Stimulated activated CD4-positive, alpha-beta T cell treated with anti-CD3 and anti-CD28 coated beads, TNF-alpha, amount 100 ng/mL, for 24 hours (primary cell): ENCODE data around the gene UNC79.

Source experiments
- DNase-seq, 3 experiments: peaks; one replicate each; pipeline ENCODE4 v3.0.0-alpha.2; 2020; ENCODE audit warnings: low read depth in 3 of 3

UNC79 gene

DNA sequence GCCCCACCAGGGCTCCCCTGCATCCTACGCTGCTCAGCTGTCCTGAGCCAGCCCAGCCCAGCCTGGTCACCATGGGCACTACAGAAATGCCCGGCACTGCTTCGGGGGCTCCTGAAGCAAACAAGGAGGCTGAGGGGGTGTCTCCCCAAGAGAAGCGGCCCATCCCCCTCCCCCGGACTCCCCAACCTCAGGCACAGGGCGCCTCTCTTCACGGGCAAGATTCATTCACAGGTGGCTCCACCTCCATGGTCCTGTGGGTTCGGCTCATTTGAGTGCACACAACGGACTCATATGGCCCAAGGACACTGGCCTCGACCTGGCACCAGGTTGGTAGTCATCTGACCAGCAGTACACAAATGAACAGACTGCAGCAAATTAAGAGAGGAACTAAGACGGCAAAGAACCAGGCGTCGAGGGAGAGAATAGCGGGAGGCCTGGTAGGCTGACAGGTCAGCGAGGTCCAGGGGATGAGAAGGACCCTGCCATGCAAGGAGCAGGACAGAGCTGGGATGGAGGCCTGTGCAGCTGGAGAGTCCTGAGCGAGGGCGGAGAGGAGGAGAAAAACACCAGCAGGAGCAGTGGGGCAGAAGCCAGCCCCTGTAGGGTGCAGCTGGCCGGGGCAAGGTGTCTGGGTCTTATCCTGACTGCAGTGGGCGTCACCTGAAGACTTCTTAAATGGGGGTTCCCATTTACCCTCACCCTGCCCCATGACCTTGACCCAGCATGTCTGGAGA, 297.3 kb downstream of the UNC79 start:
- no peak for DNase-seq

DNA sequence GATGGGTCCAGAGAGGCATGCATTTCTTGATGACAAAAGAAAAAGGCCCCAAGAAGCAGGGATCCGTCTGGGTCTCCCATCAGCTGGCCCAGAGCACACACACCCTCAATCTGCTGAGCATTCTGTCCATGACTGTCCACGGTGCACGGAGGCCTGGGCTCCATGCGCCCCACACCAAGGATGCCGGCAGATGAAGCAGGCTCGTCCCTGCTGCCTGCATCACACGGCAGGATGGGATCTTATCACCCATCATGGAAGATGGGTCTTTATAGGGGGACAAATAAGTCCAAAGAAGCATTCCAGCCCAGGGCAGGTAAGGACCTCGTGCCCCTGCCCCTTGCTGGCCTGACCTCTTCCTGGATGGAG, 297.9 kb downstream of the UNC79 start:
- no peak for DNase-seq

DNA sequence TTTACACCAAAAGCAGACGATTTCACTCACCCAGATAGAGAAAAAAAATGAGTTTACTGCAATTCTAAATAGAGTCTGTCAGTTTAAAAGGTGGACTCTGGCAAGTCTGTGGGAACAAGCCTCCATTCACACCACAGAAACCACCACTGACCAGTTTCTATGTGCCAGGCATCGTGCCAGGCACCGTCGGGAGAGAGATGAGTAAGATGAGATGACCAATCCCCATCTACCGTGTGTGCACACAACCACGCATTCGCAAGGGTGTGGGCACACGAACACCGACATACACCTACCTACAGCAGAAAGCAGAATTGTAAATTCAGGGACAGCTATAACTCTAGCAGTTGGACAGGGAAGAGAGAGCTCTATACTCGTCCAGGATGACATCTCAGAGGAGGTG, 299.3 kb downstream of the UNC79 start:
- no peak for DNase-seq

DNA sequence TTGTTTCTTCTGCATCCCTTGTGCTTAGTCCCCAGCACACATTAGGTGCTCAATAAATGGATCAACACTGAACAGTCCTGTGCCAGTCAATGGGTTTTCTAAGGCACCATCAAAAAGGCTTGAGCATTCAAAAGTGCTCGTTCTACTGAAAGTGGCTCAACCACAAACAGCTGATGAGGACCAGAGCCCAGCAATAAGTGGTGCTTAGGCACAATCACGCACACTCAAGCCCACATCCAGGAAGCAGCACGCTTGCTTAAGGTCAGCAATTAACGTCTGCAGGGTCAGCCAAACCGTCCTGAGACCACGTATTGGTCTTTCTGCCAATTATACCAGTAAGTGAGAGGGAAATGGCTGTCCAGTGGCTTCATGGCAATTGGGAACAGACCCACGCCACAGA, 301.0 kb downstream of the UNC79 start:
- no peak for DNase-seq

DNA sequence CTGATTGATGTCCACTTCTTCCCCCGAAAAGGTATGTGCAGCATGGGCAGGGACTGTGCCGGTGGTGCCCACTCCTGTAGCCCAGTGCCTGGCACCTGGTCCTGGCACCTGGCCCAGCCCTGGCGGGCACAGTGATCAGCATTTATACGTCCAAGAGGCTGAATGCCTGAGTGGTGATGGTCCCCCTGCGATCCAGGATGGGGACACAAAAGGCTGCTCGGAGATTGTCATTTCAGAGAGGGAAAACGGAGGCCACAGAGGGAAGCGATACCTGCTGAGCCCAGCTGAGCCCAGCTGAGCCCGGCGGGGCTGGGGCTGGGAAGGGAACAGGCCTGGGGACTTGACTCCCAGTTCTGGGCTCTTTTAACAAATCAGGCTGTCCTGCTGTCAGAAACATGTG, 301.8 kb downstream of the UNC79 start:
- DNase-seq, result no peak

DNA sequence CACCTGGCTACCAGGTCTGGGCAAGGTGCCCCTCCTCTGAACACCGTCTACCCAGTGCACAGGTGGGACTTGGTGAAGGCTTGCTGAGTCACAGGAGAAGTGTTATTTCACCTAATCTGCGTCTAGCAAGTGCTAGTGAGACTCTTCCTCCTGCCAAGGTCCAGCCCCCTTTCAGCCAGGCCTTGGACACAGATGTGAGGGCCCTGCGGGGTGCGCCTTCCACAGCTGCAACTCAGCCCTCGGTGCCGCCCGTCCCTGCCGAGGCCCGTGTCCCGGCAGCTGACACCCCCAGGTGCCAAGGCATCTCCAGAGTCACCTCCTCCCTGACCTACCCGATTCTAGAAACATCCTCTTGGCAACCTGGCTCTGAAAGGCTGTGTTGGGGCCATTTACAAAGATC, 302.5 kb downstream of the UNC79 start:
- no peak for DNase-seq

DNA sequence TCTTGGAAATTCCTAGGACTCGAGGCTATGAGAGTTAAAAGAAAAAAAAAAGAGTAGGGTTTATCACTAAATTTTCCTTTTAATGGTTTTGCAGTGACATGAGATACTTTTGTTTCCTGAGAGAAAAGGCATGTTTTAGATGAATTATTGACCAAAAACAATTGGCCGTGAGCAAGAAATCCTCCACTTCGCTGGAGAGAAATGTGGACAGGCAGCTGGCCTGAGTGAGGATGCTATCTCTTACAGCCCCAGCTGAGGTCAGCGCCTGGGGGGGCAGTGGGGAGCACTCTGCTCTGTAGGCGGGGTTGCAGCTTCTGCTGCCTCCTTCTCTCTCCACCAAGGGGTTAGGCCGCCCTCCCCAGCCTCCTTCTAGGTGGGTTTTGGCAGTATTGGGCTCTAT, 302.9 kb downstream of the UNC79 start:
- no peak for DNase-seq

DNA sequence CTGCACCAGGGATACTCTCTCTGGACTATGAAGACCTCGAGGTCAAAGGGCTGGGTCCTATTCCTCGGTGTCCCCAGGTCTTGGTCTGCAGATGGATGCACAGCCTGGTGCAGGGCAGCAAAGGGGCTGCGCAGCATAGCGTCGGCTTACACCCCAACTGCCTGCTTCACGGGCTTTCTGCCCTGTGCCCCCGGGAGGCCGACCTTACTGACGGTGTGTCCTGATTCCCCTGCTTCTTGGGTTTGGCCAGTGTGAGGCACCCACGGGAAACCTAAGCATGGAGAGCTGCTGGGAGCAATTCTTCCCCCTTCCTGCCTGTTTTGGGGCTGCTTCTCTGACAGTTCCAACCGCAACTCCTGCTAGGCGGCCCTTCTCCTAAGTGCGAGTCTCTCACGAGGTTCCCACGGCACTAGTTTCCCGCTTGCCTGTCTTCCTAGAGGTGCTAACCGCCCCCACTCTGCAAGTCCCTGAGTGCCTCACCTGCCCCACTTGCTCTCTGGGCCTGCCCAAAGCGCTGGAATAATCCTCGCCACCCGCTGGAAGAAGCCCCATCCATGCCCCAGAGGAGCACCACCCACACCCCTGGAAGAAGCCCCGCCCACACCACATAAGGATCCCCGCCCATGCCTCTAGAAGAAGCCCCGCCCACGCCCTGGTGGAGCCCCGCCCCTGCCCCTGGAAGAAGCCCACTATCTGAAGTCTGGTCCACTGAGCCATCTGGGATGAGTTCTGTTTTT, 303.5 kb downstream of the UNC79 start:
- peak in 1 of 3 experiments; percentile 6 for DNase-seq

DNA sequence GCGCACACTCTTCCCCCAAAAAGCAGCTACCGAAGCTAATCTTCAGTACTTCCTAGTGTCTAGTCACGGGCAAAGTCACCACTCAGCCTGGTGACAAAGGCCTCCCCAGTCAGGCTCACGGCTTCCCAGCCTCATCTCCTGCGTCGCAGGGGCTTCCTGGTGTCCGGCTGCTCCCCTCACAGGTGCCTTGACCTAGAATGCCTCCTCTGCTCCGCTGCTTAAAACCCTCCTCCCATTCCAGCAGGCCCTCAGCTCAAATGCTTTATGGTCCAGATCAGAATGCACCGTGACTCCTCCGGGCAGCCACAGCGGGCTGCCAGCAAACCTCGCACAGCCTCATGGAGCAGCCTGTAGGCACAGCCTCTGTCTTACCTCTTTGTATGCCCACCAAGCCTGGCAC, 304.5 kb downstream of the UNC79 start:
- no peak for DNase-seq

DNA sequence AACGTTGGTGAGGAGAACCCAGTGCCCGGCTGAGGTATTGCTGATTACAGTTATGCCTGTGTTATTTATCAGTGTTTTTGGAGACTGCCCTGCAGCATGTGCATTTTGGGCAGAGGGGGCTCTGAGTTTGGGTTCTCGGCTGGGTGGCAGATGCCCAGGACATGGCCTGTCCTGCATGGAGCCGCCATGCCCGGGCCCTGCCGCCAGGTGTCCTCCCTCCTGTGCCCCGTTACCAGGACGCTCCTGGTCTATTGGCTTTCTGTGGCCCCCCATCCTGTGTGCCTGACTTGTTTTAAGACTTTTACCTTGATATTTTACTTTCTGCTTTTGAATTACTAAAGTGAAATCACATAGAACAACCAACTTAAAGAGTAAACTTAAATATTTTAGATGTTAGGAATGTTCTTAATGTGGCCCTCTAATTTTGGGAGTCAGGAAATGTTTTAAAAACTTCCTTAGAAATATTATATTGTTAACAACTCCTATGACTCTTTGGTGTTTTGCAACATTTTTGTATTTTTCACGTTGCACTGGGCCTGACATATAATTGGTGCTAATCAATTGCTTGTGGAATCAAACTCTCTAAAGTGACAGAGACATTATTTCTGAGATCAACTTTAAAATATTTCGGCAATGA, 305.8 kb downstream of the UNC79 start:
- no peak for DNase-seq

DNA sequence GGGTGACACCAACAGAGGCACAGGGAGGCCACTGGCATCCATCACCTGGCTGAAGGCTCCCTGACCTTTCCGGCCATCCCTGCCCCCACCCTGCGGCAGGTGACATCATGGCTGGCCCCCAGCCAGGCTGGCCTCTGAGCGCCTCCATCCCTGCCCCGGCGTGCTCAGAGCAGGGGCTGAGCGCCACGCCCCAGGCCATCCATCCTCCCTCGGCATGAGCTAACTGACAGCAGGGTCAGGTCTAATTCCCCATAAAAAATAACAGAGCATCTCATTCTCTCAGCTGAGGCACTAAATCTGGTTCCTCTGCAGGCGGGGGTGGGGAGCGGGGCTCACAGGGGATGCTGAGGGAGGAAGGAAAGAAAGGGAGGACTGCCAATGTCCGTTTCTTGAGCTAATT, 306.9 kb downstream of the UNC79 start:
- no peak for DNase-seq

DNA sequence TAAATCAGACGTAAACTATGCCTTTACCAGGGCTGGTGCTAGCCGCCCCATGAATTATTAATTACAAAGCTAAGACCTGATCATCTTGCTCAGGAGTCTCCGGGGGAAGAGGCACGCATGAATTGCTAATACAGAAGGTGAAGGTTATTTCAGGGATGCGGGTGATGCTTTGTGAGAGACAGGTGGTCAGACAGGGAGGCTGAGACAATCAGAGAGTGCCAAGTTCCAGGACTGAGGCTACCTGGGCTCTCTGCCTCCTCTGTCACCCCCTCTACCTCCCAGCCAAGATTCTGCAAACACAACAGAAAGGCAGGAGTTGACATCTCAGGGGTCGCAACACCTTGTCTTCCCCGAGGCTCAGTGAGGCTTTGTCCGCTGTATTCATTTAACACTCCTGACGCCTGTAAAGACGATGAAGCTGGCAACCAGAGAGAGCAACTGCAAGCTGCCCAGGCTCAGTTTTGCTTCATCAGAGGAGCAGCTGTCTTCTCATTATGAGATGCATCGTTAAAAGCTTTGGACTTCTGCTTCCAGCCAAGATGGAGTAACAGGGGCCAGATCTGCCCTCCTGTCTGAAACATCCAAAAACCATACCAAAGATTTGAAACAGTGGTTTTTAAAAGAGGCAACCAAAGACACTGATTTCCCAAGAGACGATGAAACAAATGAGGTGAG, 311.0 kb downstream of the UNC79 start:
- DNase-seq, result no peak

DNA sequence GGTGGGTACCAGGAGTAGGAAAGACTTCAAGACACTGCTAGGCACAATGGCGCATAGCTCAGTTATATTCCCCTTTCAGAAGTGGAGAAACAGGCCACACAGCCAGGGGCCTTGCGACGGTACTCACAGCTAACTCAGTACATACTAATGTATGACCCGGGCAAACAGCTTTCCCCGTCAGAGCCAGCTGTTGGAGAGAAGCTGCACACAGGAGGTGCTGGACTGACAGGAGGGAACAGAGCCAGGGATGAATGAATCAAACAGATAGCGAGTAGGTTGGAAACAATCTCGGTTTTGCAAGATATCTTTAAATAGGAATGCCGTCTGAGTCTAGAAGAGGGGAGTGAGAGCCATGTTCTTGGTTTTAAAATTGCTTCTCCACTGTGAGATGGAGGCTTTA, 312.0 kb downstream of the UNC79 start:
- DNase-seq, result no peak

DNA sequence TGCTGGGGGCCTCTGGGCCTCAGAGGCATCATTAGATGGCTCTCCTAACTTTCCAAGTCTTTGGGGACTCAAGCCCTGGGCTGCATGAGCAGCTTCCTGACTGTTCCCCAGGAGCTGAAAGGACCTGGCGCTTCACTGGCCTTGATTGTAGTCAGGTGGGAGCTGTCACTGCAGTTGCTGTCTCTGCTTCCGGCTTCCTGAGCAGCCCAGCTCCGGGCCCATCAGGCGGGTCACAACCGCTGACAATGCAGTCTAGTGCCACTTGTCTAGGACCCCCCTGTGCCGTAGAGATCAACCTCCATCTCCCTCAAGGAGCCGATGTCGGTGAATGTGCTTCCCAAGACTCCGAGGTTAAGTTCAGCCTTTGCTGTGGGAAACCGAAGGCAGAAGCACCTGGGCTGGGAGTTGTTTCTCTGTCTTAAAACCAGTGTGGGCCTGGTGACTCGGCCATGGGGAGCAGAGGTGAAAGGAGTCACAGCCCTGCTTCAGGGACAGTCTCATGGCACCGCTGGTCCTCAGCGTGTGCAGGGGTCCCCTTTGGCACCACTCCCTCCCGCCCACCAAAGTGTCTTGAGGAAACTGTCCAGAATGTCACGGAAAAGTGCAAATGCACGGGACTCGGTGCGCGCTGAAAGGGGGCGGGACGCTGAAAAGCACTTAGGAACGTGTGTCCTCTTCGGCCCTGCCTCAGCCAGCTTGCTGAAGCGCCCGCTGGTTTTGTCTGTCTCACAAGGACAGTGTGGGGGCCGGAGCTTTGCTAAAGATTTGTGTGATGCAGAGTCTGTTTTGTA, 312.7 kb downstream of the UNC79 start:
- DNase-seq, result no peak

DNA sequence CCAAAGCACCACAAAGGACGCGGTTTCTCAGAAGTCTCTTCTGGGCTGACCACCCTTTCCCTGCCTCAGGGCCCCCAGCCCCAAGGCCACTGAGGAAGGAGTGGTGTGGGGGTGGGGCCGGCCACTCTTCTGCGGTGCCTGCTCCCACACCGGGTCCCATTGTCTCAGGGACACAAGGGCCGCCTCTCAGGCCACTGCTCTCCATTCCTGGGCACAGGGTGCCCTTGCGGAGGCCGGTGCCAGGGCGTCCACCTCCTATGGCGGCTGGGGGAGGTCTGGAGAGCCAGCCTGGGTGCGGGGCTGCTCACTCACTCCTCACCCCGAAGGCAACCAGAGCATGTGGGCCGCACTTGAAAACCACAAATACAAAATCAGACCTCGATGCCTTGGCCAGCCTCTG, 313.4 kb downstream of the UNC79 start:
- no peak for DNase-seq

DNA sequence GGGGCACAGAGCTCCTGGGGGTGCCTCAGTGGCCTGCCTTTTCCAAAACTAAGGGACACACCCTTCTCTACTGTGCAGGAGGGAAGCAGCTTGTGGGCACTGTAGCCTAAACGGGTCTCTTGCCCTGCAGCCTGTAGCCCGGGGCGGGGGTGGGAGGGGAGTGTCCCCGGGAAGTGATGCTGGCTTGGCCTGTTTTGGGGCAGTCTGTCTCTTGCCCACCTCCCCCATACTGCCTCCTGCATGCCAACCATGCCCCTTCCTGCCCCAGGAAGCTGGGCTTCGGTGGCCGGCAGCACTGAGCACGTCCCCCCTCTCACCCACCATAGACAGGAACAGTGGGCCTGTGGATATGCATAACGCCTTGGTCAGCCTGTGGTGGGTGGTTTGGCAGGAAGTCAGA, 314.1 kb downstream of the UNC79 start:
- DNase-seq, result no peak

DNA sequence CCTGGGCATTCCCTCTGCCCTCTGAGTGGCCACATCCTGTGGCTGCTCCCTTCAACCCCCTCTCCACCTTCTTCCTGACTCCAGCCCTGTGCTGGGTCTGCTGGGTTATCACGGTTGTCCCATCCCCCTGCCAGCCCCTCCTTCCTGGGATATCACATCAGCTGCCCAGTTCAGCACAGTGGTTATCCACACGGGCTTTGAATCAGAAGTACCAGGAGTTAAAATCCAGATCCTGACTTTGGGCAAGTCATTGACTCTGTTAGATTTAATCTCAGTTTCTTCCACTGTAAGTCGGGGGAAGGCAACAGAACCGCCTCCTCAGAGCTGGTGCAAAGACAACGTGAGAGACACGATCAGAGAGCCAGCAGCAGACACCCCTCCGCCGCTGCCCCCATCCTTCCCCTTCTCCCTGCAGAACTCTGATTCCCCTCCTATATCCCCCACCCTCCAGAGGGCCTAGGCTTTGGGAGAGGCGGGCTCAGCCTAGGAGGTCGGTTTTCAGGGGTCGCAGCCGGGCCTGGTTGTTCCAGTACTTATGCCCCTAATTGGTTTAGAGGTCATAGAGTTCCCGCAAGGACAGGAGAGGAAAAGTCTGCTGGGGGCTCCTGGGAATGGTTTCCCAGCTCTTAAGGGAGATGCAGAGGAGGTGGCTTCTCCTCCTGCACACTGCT, 315.0 kb downstream of the UNC79 start:
- no peak for DNase-seq

DNA sequence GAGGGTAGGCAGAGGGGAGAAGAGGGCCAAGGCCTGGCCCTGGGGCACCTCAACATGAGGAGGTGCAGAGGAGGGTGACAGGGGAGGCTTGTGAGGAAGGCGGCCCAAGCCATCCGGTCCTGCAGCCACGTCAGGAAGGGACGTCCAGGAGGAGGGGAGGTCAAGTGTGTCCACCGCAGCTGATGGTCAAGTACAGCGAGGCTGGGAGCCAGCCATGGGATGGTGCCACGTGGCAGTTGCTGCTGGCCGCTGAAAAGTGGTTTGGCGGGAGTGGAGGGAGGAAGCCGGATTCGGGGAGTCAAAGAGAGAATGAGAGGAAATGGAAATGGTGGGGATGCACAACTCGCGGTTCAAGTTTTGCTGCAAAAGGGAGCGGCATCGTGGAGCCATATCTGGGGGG, 316.4 kb downstream of the UNC79 start:
- DNase-seq, result no peak

DNA sequence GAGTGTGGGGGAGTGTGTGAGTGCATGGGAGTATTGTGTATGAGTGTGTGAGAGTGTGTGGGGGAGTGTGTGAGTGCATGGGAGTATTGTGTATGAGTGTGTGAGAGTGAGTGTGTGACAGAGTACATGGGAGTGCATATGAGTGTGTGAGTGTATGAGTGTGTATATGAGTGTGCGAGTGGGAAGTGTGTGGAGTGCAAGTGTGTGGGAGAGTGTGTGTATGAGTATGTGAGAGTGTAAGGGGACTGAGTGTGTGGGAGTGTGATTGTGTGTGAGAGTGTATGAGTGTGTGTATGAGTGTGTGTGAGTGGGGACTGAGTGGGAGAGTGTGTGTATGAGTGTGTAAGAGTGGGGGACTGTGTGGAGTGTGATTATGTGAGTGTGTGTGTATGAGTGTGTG, 316.8 kb downstream of the UNC79 start:
- DNase-seq, result no peak

DNA sequence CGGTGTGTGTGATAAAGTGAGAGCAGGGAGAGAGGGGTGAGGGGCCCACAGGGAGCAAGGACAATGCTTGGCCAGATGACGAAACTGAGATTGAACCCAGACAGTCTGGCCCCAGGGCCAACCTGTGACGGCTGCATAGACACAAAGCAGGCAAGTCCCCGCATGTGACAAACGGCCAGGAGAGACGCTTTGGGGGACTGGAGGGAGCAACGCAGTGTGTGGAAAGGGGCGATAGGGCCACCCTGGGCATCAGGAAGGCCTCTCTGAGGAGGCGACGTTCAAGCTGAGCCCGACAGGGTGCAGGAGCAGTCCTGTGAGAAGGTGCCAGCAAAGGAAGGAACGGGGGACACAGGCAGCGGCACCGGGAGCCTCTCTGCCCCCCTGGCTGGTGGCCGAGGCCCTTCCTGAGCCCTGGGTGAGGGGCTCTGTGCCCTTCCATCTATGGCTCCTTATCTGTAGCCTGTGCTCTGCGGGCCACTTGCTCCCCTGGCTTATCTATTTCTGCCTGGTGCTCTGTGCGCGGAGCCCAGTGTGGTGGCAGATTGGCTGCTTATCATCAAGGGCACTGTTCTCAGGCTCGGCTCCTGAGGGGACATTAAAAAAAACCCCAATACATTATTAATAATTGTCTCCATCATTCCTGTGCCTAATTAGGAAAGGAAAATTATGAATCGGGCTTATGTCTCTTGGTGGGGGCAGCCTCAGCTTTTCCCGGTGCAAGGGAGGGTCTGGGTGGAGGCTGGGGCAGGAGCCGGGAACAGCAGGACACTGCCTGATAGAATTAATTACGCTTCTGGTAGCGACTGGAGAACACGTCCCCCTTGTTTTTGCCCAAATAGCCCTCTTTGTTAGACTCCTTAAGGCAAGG, 317.7 kb downstream of the UNC79 start:
- no peak for DNase-seq
